HG03439 (cell line): ENCODE measurements around the gene POLD2.

Experiments
- ATAC-seq: cut with Tn5 transposase; IDR thresholded peaks from one replicate; pipeline ENCODE4 v1.9.1; 2021; ENCODE audit warnings: mild to moderate bottlenecking, moderate library complexity; ENCODE audit not compliant: unreplicated experiment

POLD2 gene

DNA sequence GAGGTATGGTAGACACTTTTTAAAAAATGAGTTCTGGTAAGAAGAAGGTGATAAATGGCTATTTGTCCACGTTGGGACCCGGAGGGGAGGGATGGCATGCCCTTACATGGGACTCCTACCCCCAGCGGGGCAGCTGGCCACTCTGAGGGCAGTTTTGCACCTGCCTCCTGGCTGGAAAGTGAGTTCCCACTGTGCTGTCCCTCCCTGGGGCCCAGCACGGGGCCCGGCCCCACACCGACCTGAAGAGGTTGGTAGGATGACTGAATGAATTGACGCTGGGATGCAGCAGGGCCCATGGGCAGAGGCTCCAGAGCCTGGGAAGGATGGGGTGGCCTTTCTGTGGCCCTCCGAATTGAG is 19.8 kb downstream of the POLD2 start:
- no peak for ATAC-seq

DNA sequence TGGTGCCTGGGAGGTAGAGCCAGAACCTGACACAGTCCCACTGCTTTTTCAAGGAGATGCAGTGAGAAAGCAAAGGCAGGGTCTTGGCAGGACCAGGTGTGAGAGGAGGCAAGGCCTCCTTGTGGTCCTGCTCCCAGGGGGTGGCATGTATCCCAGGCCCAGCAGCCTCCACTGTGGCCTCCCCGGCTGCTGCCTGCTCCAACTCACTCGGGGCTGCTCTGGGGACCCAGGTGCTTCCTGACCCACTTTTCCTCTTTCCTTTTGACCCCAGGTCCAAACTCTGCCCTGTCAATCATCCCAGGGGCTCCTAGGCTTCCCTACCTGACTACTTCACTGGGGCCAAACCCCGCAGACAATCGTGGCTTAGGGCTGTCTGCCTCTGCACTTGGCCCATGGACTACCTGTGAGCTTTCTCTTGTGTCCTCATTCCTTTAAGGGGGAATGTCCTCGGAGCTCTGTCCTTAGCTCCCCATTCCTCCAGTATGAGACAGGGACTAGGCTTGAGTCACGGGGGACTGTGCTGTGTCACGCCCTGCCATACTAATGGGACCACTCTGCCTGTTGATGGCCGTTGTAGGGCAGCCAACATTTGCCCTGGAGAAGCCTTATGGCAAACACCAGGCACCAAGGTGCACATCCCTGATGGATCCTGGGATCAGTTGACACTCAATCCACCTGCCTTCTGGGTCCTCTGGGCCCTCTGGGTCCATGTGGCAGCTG is 20.3 kb downstream of the POLD2 start:
- no peak for ATAC-seq

DNA sequence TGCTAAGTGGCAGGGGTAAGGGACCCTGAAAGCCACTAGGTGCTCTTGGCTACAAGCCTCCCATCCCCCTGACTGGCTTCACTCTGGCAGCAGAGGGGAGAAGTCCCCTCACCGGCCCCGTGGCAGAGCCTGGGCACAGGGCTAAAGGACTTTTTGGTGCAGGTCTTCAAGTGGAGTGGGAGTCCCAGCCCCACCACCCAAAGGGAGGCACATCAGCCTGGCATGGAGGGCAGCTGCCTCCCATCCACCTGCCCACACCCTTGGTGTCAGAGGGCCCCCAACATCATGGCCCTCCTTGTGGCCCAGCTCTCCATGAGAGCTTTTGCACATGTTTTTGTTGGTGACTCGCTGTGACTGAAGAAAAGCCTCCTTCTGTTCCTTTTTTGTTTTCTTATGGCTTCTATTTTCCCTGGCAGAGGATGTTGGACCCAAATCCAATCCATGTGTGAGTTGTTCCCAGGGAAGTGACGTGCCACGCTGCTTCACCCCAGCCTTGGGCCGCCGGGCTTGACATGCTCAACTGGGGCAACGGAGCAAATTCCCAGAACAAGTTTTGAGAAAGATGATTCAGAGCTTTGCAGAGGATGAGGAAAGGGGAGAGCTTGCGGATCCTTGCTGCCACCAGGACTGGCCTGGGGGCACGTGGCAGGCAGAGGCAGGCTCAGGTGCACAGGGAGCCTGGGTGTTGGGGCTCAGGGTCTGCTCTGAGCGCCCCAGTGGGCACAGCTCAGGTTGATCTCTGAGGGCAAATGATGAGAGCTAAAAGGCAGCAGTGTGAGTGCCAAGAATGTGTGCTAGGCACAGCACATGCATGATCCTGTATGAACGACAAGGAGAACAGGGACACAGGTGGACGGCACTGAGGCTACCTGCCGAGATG is 21.1 kb downstream of the POLD2 start:
- ATAC-seq, result no peak

DNA sequence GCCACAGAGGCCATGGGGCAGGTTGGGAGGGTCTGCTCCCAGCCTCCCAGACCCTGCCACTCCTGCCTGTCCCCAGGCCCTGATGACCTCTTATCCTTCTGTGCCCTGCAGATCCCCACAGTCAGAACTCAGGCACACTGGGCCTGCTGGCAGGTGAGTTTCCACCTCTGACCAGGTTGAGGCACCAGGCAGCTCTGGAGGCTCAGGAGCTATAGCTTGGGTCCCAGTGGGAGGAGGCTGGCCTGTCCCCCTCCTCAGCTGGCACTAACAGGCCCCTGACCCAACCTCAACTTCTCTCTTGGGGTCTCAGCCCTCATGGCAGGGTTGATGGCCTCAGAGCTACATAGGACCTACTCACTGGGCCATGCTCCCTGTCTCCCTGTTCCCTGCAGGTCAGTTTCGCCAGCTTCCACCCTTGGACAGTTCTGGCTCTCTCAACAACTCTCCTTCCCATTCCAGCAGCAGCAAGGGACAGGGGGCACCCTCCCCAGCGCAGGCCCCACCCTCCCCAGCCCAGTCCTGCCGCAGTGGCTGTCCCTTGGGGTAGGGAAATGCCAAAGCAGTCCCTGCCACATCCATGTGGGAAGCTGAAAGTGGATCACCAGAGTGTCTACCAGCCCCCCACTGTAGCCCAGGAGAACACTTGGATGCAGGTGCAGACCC is 21.9 kb downstream of the POLD2 start:
- ATAC-seq, result no peak

DNA sequence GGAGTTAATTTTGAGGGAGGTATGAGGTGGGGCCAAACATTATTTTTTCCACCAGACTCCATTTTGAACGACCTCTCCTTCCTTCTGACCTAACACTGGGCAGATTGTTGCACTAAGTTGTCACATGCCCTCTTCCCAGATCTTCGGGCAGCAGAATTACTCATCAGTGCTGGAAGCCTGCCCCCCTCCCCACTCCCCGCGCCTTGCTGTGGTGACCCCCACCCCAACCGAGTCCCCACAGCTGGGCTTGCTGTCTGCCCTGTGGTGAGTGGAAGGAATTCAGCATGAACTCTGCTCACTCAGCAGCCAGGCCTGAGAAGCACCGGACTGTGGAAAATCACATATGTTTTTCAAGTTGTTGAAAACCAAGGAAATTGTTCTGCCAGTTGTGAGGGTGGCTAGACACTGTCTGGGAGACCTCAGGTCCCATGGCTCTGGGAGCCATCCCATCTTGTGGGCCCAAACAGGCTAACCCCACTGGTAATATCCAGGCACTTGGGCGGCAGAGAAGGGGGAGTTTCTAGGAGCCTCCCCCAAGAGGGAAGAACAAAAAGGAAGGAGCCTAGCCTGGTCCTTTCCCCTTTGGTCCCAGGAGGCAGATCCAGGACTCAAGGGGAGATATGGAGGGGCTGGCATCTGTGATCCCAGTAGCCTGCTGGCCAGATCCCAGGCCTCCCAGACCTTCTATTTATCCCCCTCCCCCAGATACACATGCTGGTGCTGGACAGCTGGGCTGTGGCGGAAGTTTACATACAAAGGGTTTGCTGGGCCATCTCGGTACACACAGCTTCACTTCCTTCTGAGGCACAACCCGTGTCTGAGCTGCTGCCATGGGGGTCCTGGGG is 22.7 kb downstream of the POLD2 start:
- no peak for ATAC-seq

DNA sequence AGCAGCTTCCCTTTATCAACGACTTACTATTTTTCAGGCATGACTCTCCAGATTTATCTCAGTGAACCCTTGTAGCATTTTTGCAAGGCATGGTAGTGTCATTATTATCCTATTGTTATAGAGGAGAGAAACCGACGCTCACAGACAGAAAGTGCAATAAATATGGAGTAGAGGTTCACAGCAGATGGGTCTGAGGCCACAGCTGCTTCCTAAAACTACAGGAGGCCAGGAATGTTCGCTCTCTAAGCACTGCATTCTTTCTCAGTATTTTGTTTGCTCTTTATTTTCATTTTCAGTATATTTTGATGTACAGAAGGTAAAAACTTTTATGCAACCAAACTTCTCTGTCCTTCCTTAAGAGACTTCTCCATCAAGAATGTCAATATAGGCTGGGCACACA is 23.7 kb downstream of the POLD2 start:
- ATAC-seq, result no peak

DNA sequence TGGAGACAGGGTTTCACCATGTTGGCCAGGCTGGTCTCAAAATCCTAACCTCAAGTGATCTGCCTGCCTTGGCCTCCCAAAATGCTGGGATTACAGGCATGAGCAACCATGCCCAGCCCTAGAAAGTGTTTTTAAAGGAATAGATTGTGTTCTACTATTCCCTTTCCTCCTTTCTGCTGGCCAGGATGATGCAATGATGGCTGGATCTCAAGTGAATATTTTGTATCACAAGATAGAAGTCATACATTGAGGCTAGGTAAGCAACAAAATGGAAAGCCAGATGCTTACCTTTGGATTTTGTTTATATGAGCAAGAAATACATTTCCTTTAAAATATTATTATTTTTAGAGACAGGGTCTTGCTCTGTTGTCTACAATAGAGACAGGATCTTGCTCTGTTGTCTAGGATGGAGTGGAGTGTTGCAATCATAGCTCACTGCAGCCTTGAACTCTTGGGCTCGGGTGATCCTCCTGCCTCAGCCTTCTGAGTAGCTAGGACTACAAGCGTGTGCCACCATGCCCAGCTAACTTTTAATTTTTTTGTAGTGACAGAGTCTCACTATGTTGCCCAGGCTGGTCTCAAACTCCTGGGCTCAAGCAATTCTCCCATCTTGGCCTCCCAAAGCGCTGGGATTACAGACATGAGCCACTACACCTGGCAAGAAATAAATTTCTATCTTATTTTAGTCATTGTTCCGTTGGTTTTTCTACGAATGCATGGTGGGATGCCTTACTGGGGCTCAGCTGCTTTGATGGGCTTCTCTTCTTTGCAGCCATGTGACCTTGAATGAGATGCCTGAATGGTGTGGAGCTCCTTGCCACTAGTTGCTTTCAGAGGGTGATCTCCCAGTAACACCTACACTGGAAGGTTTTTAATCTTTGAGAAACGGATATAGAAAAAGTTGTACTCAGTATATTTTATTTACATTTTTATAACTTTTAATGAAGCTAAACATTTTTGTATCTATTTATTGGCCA is 25.0 kb downstream of the POLD2 start:
- no peak for ATAC-seq

DNA sequence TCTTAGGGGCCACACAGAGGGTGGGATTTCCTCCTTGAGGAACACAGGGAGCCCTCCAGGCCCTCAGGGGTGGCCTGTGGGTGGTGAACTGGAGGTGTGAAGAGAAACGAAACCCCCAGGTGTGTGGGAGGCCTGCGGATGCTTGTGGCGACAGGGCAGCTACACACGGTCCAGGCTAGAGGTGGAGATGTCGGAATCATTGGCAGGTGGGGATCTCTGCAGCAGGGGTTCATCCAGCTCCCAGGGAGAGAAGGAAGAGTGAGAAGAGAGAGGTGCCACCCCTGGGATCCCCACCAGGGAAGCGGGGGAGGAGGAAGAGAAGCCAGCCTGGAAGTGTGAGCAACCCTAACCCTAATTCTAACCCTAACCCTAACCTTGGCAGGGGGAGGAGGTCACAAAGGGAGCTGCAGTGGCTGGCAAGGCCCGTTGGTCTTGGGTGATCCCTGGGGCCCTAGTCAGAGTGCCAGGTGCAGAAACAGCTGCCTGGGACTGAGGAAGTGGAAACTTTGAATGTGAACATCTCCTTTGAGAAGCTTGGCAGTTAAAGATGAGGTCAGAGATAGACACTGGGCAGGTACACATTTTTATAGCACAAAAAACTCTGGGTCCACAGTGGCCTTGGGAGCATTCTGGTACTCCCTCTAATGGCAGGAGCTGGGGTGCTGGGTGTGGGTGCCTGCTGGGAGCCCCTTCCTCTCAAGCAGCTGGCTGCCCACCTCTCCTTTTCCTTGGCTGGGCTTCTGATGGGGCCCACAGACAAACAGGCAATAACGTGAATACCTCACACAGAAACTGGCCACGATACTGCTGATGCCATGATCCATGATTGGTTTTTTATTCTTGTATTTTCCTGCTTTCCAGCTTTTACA is 26.1 kb downstream of the POLD2 start:
- peak; percentile 48 for ATAC-seq

DNA sequence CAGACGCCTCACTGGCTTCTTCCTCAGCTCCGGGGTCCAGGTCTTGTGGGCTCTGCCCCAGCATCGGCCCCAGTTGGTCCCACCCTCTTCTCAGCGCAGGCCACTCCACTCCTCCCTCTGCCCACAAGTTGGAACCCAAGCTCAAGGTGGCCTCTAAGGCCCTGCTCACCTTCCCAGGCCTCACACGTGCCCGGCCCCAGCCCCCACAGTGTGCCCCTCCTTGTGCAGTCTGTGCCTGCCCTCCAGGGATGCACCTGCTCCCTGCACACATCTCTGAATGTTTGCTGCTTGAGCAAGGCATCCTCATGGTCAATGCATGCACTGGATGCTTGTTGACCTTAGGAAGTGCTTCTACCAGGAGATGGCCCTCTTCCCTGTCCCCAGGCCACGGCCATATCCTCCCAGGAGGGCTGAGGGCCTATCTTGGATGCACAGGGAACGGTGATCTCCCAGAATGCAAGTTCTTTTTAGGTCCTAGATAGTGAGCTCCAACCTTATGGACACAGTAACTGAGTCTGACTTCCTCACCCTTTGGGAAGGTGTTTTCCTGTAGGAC is 26.9 kb downstream of the POLD2 start:
- ATAC-seq, result no peak

DNA sequence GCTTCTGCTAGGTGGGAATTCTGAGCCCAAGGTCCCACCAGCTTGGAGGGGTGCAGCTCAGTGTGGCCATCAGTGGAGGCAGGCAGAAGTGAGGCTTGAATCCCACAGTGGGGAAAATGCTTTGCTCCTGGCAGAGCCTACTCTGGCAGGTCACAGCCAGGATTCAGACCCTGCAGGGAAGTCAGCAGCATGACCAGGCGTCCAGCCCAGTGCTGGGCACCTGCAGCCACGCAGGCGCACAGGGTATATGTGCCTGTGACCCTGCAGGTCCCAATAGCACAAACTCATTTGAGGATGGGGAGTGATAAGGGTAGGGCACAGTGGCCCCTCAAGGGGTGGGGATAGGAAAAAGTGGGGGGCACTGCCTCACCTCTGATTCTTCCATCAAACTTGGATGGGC is 27.6 kb downstream of the POLD2 start:
- no peak for ATAC-seq

DNA sequence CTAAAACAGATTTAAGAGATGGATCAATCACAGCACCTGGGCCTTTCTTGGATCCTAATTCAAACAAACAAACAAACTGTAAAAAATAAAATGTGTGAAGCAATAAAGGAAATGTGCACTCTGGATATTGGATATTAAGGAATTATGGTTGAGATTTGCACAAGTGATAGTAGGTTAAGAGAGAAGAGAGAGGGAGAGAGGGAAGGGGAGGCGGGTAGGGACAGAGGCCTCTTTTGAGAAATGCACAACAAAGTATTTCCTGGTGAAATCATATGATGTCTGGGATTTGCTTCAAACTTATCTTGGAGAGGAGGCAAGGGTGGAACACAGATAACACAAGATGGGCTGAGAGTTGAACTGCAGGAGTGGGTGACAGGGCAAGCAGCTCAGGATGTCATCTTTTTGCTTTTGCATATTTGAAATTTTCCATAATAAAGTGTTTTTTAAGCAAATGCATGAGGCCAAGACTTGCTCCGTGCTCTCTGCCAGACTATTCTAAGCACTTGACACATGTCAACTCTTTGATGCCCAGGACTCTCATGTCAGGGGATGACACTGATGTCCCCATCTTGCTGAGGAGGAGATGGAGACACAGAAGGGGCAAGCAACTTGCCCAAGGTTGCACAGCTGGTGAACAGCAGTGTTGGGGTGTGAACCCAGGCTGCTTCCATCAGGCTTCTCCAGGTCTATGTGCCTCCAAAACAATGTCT is 28.3 kb downstream of the POLD2 start:
- ATAC-seq, result no peak

DNA sequence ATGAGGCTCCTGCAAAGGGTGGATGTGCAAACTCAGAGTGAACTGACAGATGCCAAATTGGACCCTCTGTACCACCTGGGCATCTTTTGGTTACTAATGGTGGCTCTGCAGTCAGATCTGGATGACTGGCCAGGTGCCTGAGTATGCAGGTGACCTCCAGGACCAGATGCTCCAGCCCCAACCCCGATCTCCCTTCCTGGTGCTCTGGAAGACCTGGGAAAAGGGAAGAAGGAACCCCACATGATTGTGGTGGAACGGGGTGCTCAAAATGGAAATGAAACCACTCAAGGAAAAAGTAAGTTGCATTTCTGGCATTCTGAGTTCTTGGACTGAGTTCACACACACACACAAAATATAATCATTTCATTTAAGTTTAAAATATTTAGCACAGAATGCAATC is 29.0 kb downstream of the POLD2 start:
- ATAC-seq, result no peak

DNA sequence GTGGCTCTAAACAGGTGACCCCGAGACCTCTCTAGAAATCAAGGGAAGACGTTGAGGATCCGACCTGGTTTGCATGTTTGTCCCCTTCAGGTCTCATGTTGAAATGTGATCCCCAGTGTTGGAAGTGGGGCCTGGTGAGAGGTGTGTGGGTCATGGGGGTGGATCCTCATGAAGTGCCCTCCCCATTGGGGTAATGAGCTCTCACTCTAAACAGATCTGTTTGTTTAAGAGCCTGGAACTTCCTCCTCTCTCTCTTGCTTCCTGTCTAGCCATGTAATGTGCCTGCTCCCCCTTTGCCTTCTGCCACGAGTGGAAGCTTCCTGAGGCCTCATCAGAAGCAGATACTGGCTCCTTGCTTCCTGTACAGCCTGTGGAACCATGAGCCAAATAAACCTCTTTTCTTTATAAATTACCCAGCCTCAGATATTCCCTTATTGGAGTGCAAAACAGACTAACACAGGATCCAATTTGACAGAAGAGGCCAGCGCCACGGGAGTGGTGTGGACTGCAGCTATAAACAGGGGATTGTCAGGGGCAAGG is 30.2 kb downstream of the POLD2 start:
- ATAC-seq, result no peak

DNA sequence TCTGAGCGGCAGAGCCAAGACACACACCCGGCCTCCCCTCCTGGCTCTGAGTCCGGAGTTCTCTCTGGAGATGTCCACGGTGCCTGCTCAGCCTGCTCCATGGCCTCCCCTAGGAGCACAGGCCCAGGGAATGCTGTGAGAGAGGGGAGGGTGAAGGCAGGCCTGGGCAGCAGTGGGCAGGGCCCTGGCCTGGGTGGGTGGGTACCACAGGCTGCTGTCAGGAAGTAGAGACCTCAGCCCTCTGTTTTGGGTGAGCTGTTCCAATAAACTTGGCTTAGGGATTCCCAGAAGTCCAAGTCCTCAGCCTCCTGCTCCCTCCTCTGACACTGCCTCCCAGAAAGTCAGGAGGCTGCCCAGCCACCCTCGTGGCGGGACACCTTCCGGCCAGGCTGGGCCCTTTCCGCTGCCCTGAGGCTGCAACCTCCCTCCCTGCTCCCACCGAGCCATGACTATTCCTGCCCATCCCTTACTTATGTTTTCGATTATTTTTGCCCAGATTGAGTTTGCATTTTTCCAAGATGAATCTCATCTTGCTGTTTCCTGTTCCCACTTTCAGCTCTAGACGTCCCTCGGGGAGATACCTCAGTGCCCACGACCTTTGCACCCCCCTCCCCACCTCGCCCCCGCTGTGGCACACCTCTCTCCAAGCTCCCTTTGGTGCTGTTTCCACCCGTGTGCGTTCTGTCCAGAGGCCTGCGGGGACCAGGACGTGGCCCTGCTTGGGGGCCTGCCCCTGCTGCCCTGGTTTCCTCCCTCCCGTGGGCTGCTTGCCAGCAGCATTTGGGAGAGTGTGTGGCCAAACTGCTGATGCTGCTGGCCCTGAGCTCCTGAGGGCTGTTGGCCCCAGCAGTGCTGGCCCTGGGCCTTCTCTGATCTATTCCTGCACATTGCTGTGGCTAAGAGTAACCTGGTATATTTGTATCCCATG is 35.2 kb downstream of the POLD2 start:
- no peak for ATAC-seq

DNA sequence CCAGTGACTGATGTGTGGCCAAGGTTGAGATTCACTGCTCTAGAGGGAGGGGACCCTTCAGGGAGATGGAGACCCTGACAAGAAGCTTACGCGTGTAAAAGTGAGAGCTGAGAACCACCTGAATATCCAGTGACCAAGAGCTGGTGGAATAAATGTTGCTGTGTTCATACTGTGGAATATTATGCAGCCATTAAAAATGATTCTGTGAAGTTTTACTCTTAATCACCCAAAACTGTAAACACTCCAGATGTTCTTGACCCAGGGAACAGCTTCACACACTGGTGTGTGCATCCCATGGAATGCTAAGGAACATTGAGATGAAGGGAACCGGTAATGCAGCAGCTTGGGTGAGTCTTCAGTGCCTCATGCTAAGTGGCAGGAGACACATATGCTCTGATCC is 36.7 kb downstream of the POLD2 start:
- no peak for ATAC-seq

DNA sequence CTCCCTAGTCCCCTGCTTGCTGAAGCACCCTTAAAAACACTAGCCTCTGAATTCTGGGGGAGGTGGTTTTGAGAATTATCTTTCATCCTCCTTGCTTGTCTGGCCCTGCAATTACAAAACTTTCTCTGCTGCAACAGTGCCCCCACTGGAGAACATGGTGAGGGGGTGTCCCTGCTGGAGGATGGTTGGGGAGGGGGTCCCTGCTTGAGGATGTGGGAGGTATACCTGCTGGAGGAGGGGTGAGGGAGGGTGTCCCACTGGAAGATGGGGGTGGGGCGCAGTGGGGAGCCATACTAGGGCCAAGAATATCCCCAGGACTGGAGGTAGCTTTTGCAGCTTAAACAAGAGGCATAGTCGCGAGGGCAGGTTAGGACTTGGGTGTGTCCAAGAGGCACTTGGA is 37.8 kb downstream of the POLD2 start:
- ATAC-seq, result no peak

DNA sequence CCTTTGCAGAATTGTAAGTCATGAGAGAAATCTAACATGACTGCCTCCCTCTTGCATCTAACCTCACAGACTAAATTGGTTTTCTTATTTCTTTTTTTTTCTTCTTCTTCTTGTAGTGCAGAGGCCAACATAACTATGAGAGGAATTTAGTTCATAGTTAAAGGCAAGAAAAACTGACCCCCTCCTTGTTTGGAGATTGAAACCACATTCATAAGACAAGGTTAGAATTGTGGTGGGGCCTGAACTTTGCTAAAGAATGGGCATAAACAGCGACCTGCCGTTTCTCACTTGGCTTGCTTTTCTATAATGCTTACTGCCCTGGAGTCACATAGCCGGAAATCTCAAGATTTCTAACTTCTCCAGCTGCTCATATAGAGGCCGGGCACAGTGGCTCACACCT is 38.6 kb downstream of the POLD2 start:
- no peak for ATAC-seq
